ENCODE results near the gene PRTFDC1.

Gene PRTFDC1

DNA sequence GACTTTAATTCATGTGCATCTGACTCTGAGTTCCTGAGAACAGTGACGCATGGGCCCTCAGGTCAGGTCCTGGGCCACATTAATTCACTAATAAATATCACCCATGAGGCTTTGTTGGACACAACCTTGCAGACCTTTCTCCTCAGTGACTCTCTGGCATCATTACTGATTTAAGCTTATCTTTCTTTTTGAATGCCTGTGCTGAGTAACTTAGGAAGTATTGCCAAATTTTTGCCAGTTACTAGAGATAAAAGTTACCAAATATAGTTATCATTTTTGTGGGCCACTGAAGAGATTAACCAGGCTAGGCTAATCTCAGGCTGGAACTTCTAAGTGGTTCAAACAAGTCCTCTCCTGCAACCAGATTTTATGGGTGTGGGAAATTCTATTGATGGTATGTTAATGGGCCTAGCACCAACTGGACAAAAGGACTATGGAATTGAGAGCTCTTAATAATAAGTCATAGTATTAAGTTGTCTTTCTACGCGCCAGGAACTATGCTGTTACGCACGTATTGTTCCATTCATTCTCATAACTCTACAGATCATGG is 28.8 kb upstream of the PRTFDC1 start:
- H3K4me3 ChIP-seq (ENCODE audit: insufficient read depth in 1 of 2, low read depth in 1 of 2, low read length in 2 of 2): no peak overlapping the region
- H3K4me2 ChIP-seq (ENCODE audit: low read length, poor library complexity, severe bottlenecking): no peak overlapping the region
- no peaks in the 10 kb centered on the region for H3K36me3 ChIP-seq (ENCODE audit: control insufficient read depth in 1 of 2, insufficient read depth in 2 of 2, low read depth in 1 of 2, low read length in 2 of 2)
- H4K8ac ChIP-seq (ENCODE audit: low read length): no peak overlapping the region
- no peak overlapping the region for H4K91ac ChIP-seq (ENCODE audit: low read length)
- no peaks in the 10 kb centered on the region for H3K79me1 ChIP-seq (replicated peaks; ENCODE audit: low read length, poor library complexity, severe bottlenecking)
- no peak overlapping the region for H2BK5ac ChIP-seq (ENCODE audit: low read depth, low read length, poor library complexity, severe bottlenecking)
- no peak overlapping the region for H3K27ac ChIP-seq (ENCODE audit: low read length, poor library complexity, severe bottlenecking)
- no peak overlapping the region for H3K9ac ChIP-seq (ENCODE audit: low read length)
- 92% methylated on average over 5 of the region's 5 CpGs for WGBS
- no peaks in the 10 kb centered on the region for H3K27me3 ChIP-seq (ENCODE audit: control insufficient read depth in 1 of 2, insufficient read depth in 1 of 2, low read length in 2 of 2)
- H3K18ac ChIP-seq (ENCODE audit: low read depth in 1 of 2, low read length in 2 of 2): no peak overlapping the region
- H2BK12ac ChIP-seq (ENCODE audit: low read length in 2 of 2): no peak overlapping the region
- no peak overlapping the region for H2BK15ac ChIP-seq (ENCODE audit: low read depth, poor library complexity, severe bottlenecking)
- no peak overlapping the region for H2AFZ ChIP-seq (ENCODE audit: low read depth, low read length)
- H3K4ac ChIP-seq (ENCODE audit: low read depth in 1 of 2, low read length in 2 of 2): no peak overlapping the region
- H3K23ac ChIP-seq (ENCODE audit: low read length in 2 of 2): no peak overlapping the region
- H3K14ac ChIP-seq (ENCODE audit: low read length in 2 of 2): no peak overlapping the region
- H3K4me1 ChIP-seq (ENCODE audit: control insufficient read depth, insufficient read depth, low read depth, low read length): no peaks in the 10 kb centered on the region
- no peak for DNase-seq
- H2AK5ac ChIP-seq (ENCODE audit: low read length, severe bottlenecking): no peak overlapping the region
- no peak overlapping the region for H2BK120ac ChIP-seq (ENCODE audit: low read depth, low read length)
- H3K9me3 ChIP-seq (ENCODE audit: control insufficient read depth, low read length): no peaks in the 10 kb centered on the region

DNA sequence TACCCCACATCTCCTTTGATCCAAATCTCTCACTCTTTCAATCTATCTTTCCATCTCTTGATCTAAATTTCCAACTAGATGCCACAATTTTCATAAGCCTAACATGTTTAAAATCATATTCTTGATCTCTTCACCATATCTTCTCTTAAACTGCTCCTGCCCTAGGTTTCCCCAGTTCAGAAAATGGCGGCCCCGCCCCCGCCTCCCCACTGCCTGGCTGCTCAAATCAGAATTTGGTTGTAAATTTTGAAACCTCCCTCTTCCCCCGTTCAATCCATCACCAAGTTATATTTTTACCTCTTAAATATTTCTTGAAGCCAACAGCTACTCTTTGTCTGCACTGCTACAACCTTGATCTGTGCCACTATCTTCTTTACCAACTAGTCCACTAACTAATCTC is 27.3 kb upstream of the PRTFDC1 start:
- H3K36me3 ChIP-seq (ENCODE audit: control insufficient read depth in 1 of 2, insufficient read depth in 2 of 2, low read depth in 1 of 2, low read length in 2 of 2): no peaks in the 10 kb centered on the region
- H2BK12ac ChIP-seq (ENCODE audit: low read length in 2 of 2): no peak overlapping the region
- H3K4me1 ChIP-seq (ENCODE audit: control insufficient read depth, insufficient read depth, low read depth, low read length): no peaks in the 10 kb centered on the region
- H2AK5ac ChIP-seq (ENCODE audit: low read length, severe bottlenecking): no peak overlapping the region
- no peaks in the 10 kb centered on the region for H3K9me3 ChIP-seq (ENCODE audit: control insufficient read depth, low read length)
- H3K4me2 ChIP-seq (ENCODE audit: low read length, poor library complexity, severe bottlenecking): no peak overlapping the region
- no peak overlapping the region for H3K4me3 ChIP-seq (ENCODE audit: insufficient read depth in 1 of 2, low read depth in 1 of 2, low read length in 2 of 2)
- H3K27me3 ChIP-seq (ENCODE audit: control insufficient read depth in 1 of 2, insufficient read depth in 1 of 2, low read length in 2 of 2): no peaks in the 10 kb centered on the region
- no peak overlapping the region for H2BK5ac ChIP-seq (ENCODE audit: low read depth, low read length, poor library complexity, severe bottlenecking)
- H3K9ac ChIP-seq (ENCODE audit: low read length): no peak overlapping the region
- no peak overlapping the region for H3K23ac ChIP-seq (ENCODE audit: low read length in 2 of 2)
- no peak overlapping the region for H2BK15ac ChIP-seq (ENCODE audit: low read depth, poor library complexity, severe bottlenecking)
- H2AFZ ChIP-seq (ENCODE audit: low read depth, low read length): no peak overlapping the region
- WGBS: 90% methylated on average over 4 of the region's 4 CpGs
- no peak overlapping the region for H3K4ac ChIP-seq (ENCODE audit: low read depth in 1 of 2, low read length in 2 of 2)
- no peak overlapping the region for H3K18ac ChIP-seq (ENCODE audit: low read depth in 1 of 2, low read length in 2 of 2)
- no peak overlapping the region for H4K8ac ChIP-seq (ENCODE audit: low read length)
- H3K14ac ChIP-seq (ENCODE audit: low read length in 2 of 2): no peak overlapping the region
- no peak overlapping the region for H3K27ac ChIP-seq (ENCODE audit: low read length, poor library complexity, severe bottlenecking)
- DNase-seq: no peak
- no peak overlapping the region for H2BK120ac ChIP-seq (ENCODE audit: low read depth, low read length)
- no peaks in the 10 kb centered on the region for H3K79me1 ChIP-seq (replicated peaks; ENCODE audit: low read length, poor library complexity, severe bottlenecking)
- H4K91ac ChIP-seq (ENCODE audit: low read length): no peak overlapping the region

- WGBS: 50% methylated on average over 2 of the region's 2 CpGs
These were observed 22.6 kb upstream of the PRTFDC1 start for GRCh38 chr10:24974976-24975375.

DNA sequence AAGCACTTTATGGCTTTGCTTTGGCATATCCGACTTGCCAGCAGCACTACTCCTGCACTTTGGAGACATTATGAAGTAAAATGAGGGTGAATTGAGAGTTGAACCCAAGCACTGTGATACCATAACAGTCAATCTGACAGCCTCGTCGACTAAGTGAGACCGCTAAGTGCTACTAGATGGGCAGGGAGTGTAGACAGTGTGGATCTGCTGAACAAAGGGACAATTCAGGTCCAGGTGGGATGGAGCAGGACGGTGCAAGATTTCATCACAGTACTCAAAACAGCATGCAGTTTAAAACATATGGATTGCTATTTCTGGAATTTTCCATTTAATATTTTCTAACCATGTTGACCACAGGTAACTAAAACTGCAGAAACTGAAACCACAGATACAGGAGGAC is 20.8 kb upstream of the PRTFDC1 start:
- Histone ChIP-seq H3K27ac (ENCODE audit: low read length, poor library complexity, severe bottlenecking) (no peak overlapping the region), H3K4me2 (ENCODE audit: low read length, poor library complexity, severe bottlenecking) (no peak overlapping the region), H3K4ac (ENCODE audit: low read depth in 1 of 2, low read length in 2 of 2) (no peak overlapping the region), H3K4me1 (ENCODE audit: control insufficient read depth, insufficient read depth, low read depth, low read length) (no peaks in the 10 kb centered on the region), H3K23ac (ENCODE audit: low read length in 2 of 2) (no peak overlapping the region), H4K8ac (ENCODE audit: low read length) (no peak overlapping the region), H3K36me3 (ENCODE audit: control insufficient read depth in 1 of 2, insufficient read depth in 2 of 2, low read depth in 1 of 2, low read length in 2 of 2) (no peaks in the 10 kb centered on the region), H3K18ac (ENCODE audit: low read depth in 1 of 2, low read length in 2 of 2) (no peak overlapping the region), H2BK12ac (ENCODE audit: low read length in 2 of 2) (no peak overlapping the region), H2BK5ac (ENCODE audit: low read depth, low read length, poor library complexity, severe bottlenecking) (no peak overlapping the region), H3K4me3 (ENCODE audit: insufficient read depth in 1 of 2, low read depth in 1 of 2, low read length in 2 of 2) (no peak overlapping the region), H3K27me3 (ENCODE audit: control insufficient read depth in 1 of 2, insufficient read depth in 1 of 2, low read length in 2 of 2) (no peaks in the 10 kb centered on the region), H3K14ac (ENCODE audit: low read length in 2 of 2) (no peak overlapping the region), H3K79me1 (replicated peaks; ENCODE audit: low read length, poor library complexity, severe bottlenecking) (no peaks in the 10 kb centered on the region), H2BK120ac (ENCODE audit: low read depth, low read length) (no peak overlapping the region), H3K9me3 (ENCODE audit: control insufficient read depth, low read length) (no peaks in the 10 kb centered on the region), H2AFZ (ENCODE audit: low read depth, low read length) (no peak overlapping the region), H2AK5ac (ENCODE audit: low read length, severe bottlenecking) (no peak overlapping the region), H3K9ac (ENCODE audit: low read length) (peak overlapping the region; percentile 16), H4K91ac (ENCODE audit: low read length) (no peak overlapping the region), H2BK15ac (ENCODE audit: low read depth, poor library complexity, severe bottlenecking) (no peak overlapping the region)
- WGBS: 95% methylated on average over 4 of the region's 5 CpGs
- DNase-seq: no peak

More at GRCh38 chr10:24974976-24975375, 22.6 kb upstream of the PRTFDC1 start:
- H2BK120ac ChIP-seq (ENCODE audit: low read depth, low read length): no peak overlapping the region
- peak overlapping the region in 1 of 2 experiments; percentile 29 for H3K18ac ChIP-seq (ENCODE audit: low read depth in 1 of 2, low read length in 2 of 2)
- H3K9ac ChIP-seq (ENCODE audit: low read length): peak overlapping the region; percentile 58
- no peak overlapping the region for H3K14ac ChIP-seq (ENCODE audit: low read length in 2 of 2)
- peak; percentile 56 for DNase-seq
- H3K23ac ChIP-seq (ENCODE audit: low read length in 2 of 2): no peak overlapping the region
- no peaks in the 10 kb centered on the region for H3K9me3 ChIP-seq (ENCODE audit: control insufficient read depth, low read length)
- H2AK5ac ChIP-seq (ENCODE audit: low read length, severe bottlenecking): no peak overlapping the region
- H3K79me1 ChIP-seq (replicated peaks; ENCODE audit: low read length, poor library complexity, severe bottlenecking): no peaks in the 10 kb centered on the region
- no peaks in the 10 kb centered on the region for H3K36me3 ChIP-seq (ENCODE audit: control insufficient read depth in 1 of 2, insufficient read depth in 2 of 2, low read depth in 1 of 2, low read length in 2 of 2)
- no peak overlapping the region for H4K91ac ChIP-seq (ENCODE audit: low read length)
- peak overlapping the region in 1 of 2 experiments; percentile 38 for H3K4me3 ChIP-seq (ENCODE audit: insufficient read depth in 1 of 2, low read depth in 1 of 2, low read length in 2 of 2)
- H2BK12ac ChIP-seq (ENCODE audit: low read length in 2 of 2): no peak overlapping the region
- H2AFZ ChIP-seq (ENCODE audit: low read depth, low read length): no peak overlapping the region
- no peak overlapping the region for H3K4ac ChIP-seq (ENCODE audit: low read depth in 1 of 2, low read length in 2 of 2)
- no peak overlapping the region for H3K4me2 ChIP-seq (ENCODE audit: low read length, poor library complexity, severe bottlenecking)
- H3K27me3 ChIP-seq (ENCODE audit: control insufficient read depth in 1 of 2, insufficient read depth in 1 of 2, low read length in 2 of 2): no peaks in the 10 kb centered on the region
- no peak overlapping the region for H2BK15ac ChIP-seq (ENCODE audit: low read depth, poor library complexity, severe bottlenecking)
- H3K27ac ChIP-seq (ENCODE audit: low read length, poor library complexity, severe bottlenecking): no peak overlapping the region
- H4K8ac ChIP-seq (ENCODE audit: low read length): no peak overlapping the region
- no peaks in the 10 kb centered on the region for H3K4me1 ChIP-seq (ENCODE audit: control insufficient read depth, insufficient read depth, low read depth, low read length)
- no peak overlapping the region for H2BK5ac ChIP-seq (ENCODE audit: low read depth, low read length, poor library complexity, severe bottlenecking)

All from mesenchymal stem cell (in vitro differentiated cells and primary cell).